GM23338 (cell line): ENCODE data around the gene GRIA1.

Source experiments
- CTCF ChIP-seq, 2 experiments: fragments of 200-600 bp in 1 of 2; sonication (generic) in 1 of 2; conservative IDR thresholded peaks; 2 replicates each; pipeline versions ENCODE4 v1.5.1 to v1.6.1; 2016 to 2017; ENCODE audit warnings: antibody characterized with exemption in 2 of 2, low read depth in 2 of 2, mild to moderate bottlenecking in 2 of 2, moderate library complexity in 1 of 2
- EZH2 ChIP-seq: fragments of 200-600 bp; sonication (generic); IDR thresholded peaks from one replicate; pipeline ENCODE4 v1.8.0; 2017; ENCODE audit warnings: antibody characterized with exemption, mild to moderate bottlenecking, low read depth; ENCODE audit not compliant: unreplicated experiment

- TF ChIP-seq CTCF (conservative IDR thresholded peaks at IDR 0.05; ENCODE audit: low read depth in 2 of 2) (no peak), EZH2 (no peak)
Observed at GRCh38 chr5:153613144-153613543, 122.7 kb downstream of the GRIA1 start.
